HepG2 (cell line): ENCODE results near the gene GNAL. TPM values are rescaled to one million over a fixed set of nuclear protein-coding genes. Genes with fewer than 3 reads are reported as not detected.

ENCODE experiments used
- ATAC-seq: fragments of 200-7000 bp; cut with Tn5 transposase; 3 replicates; pipeline ENCODE4 v1.9.1; 2020; ENCODE audit warnings: mild to moderate bottlenecking, moderate library complexity
- BruUV-seq: library from RNA; stranded (reverse); fragments of 400-500 nt; replicated peaks from 2 replicates; lab custom pipeline; 2021; lab: Mats Ljungman, UMichigan
- CTCF ChIA-PET: fragments of 300-600 bp; formaldehyde crosslinking; extraction: SDS; loops from one replicate; lab custom pipeline; 2021; ENCODE audit warnings: low total read pairs, inconsistent platforms, low intra/inter-chr PET ratio; lab: Yijun Ruan, JAX
- POLR2A ChIA-PET: fragments of 350-600 bp; sonication (Branson Sonifier 250); formaldehyde crosslinking; loops from one replicate; lab custom pipeline; 2020; ENCODE audit warnings: antibody characterized with exemption, inconsistent platforms; lab: Yijun Ruan, JAX
- DNase-seq: peaks from one replicate; pipeline ENCODE4 v3.0.0-alpha.2; 2015; ENCODE audit warnings: low spot score
- FAIRE-seq: peaks from 3 replicates; lab custom pipeline; 2011; peaks lifted over from hg19 to GRCh38; lab: Jason Lieb, UNC
- H2AFZ ChIP-seq: one replicate; pipeline ENCODE4 v1.6.1; 2011; ENCODE audit warnings: low read length, inconsistent platforms
- H3K27ac ChIP-seq: fragments of 300-600 bp; 3 replicates; pipeline ENCODE4 v1.8.0; 2011; ENCODE audit warnings: mixed run types, mild to moderate bottlenecking, mixed read lengths, low read length, inconsistent platforms; ENCODE audit not compliant: insufficient read depth; ENCODE audit errors: extremely low read length
- H3K27me3 ChIP-seq, 2 experiments: fragments of 200-600 bp in 1 of 2; 2 replicates in 1 of 2; 3 replicates in 1 of 2; pipeline versions ENCODE4 v1.6.0 to v1.8.0; 2011; ENCODE audit warnings: low read length in 2 of 2, mild to moderate bottlenecking in 2 of 2, moderate library complexity in 2 of 2, inconsistent platforms in 1 of 2; ENCODE audit not compliant: insufficient read depth in 2 of 2, control insufficient read depth in 1 of 2
- H3K36me3 ChIP-seq, 2 experiments: fragments of 200-600 bp in 1 of 2; replicated peaks in 1 of 2; 2 replicates in 1 of 2; 3 replicates in 1 of 2; pipeline versions ENCODE4 v1.5.1 to v1.8.0; 2011; ENCODE audit warnings: low read length in 2 of 2, inconsistent platforms in 1 of 2; ENCODE audit not compliant: insufficient read depth in 2 of 2, control insufficient read depth in 1 of 2
- H3K4me1 ChIP-seq: 2 replicates; pipeline ENCODE4 v1.5.1; 2012; ENCODE audit warnings: low read length, inconsistent platforms; ENCODE audit not compliant: insufficient read depth
- H3K4me2 ChIP-seq: 2 replicates; pipeline ENCODE4 v1.6.0; 2011; ENCODE audit warnings: low read depth, low read length, inconsistent platforms
- H3K4me3 ChIP-seq, 3 experiments: fragments of 200-600 bp in 1 of 3; sonication (generic), shearing (Covaris generic) in 1 of 3; replicated peaks in 1 of 3; 2 replicates each; pipeline ENCODE4 v1.5.1; 2011 to 2016; ENCODE audit warnings: low read length in 3 of 3, inconsistent platforms in 2 of 3, low read depth in 2 of 3, mild to moderate bottlenecking in 2 of 3, control low read depth in 1 of 3, mixed read lengths in 1 of 3; ENCODE audit not compliant: insufficient read depth in 1 of 3
- H3K79me2 ChIP-seq: one replicate; pipeline ENCODE4 v1.6.1; 2011; ENCODE audit warnings: low read length, inconsistent platforms; ENCODE audit not compliant: insufficient read depth
- H3K9ac ChIP-seq: 2 replicates; pipeline ENCODE4 v1.6.0; 2011; ENCODE audit warnings: mild to moderate bottlenecking, low read depth, low read length, inconsistent platforms; ENCODE audit not compliant: insufficient read depth
- H3K9me3 ChIP-seq: 2 replicates; pipeline ENCODE4 v1.5.1; 2012; ENCODE audit warnings: mild to moderate bottlenecking, low read length
- H4K20me1 ChIP-seq: 2 replicates; pipeline ENCODE4 v1.6.0; 2011; ENCODE audit warnings: inconsistent platforms, mild to moderate bottlenecking, low read length, moderate library complexity; ENCODE audit not compliant: insufficient read depth
- ARID5B ChIP-seq: IDR thresholded peaks from 2 replicates; pipeline ENCODE4 v1.4.0; 2020; ENCODE audit warnings: mild to moderate bottlenecking, missing genetic modification reagents
- CBX5 ChIP-seq: sonication (generic); formaldehyde crosslinking; IDR thresholded peaks from 2 replicates; pipeline ENCODE4 v1.4.0; 2020; ENCODE audit warnings: missing genetic modification reagents, borderline replicate concordance
- CEBPG ChIP-seq: IDR thresholded peaks from 2 replicates; pipeline ENCODE4 v1.6.1; 2016
- ETV5 ChIP-seq: IDR thresholded peaks from 2 replicates; pipeline ENCODE4 v1.6.1; 2018; ENCODE audit warnings: missing biosample characterization, missing genetic modification reagents, inconsistent platforms, borderline replicate concordance
- FOSL2 ChIP-seq: sonication (generic); formaldehyde crosslinking; IDR thresholded peaks from 2 replicates; pipeline ENCODE4 v1.4.0; 2020; ENCODE audit warnings: missing genetic modification reagents
- HDAC2 ChIP-seq: sonication (generic); formaldehyde crosslinking; IDR thresholded peaks from 2 replicates; pipeline ENCODE4 v1.4.0; 2020; ENCODE audit warnings: missing genetic modification reagents
- MIER3 ChIP-seq: IDR thresholded peaks from 2 replicates; pipeline ENCODE4 v1.6.1; 2016; ENCODE audit warnings: missing compliant biosample characterization, borderline replicate concordance
- MIXL1 ChIP-seq: IDR thresholded peaks from 2 replicates; pipeline ENCODE4 v1.6.1; 2016
- NCOA2 ChIP-seq: sonication (generic); formaldehyde crosslinking; IDR thresholded peaks from 2 replicates; pipeline ENCODE4 v1.8.0; 2022; ENCODE audit warnings: inconsistent platforms
- RXRB ChIP-seq: IDR thresholded peaks from 2 replicates; pipeline ENCODE4 v1.6.1; 2016; ENCODE audit warnings: borderline replicate concordance, missing genetic modification reagents, missing compliant biosample characterization
- SALL1 ChIP-seq: sonication (generic); formaldehyde crosslinking; IDR thresholded peaks from 2 replicates; pipeline ENCODE4 v1.8.0; 2022; ENCODE audit warnings: mild to moderate bottlenecking, missing genetic modification reagents
- SAP130 ChIP-seq: IDR thresholded peaks from 2 replicates; pipeline ENCODE4 v1.6.1; 2016; ENCODE audit warnings: low read depth
- TBX3 ChIP-seq: fragments of 450-650 bp; IDR thresholded peaks from 2 replicates; pipeline ENCODE4 v1.6.1; 2017; ENCODE audit warnings: antibody characterized with exemption, mild to moderate bottlenecking, inconsistent platforms, borderline replicate concordance
- XRCC5 ChIP-seq: fragments of 200-400 bp; formaldehyde crosslinking; optimal IDR thresholded peaks from 2 replicates; pipeline ENCODE3; 2017; ENCODE audit warnings: mild to moderate bottlenecking, low read length
- ZGPAT ChIP-seq: IDR thresholded peaks from 2 replicates; pipeline ENCODE4 v1.6.1; 2016; ENCODE audit warnings: mild to moderate bottlenecking
- ZMYM4 ChIP-seq: sonication (generic); formaldehyde crosslinking; IDR thresholded peaks from 2 replicates; pipeline ENCODE4 v1.8.1; 2023; ENCODE audit warnings: mild to moderate bottlenecking, missing genetic modification reagents
- ZNF20 ChIP-seq: sonication (generic); formaldehyde crosslinking; IDR thresholded peaks from 2 replicates; pipeline ENCODE4 v1.4.0; 2020; ENCODE audit warnings: mild to moderate bottlenecking, moderate library complexity, missing genetic modification reagents
- ZNF354B ChIP-seq: sonication (generic); formaldehyde crosslinking; IDR thresholded peaks from 2 replicates; pipeline ENCODE4 v1.8.0; 2022; ENCODE audit warnings: mild to moderate bottlenecking, missing genetic modification reagents
- ZNF546 ChIP-seq: sonication (generic); formaldehyde crosslinking; conservative IDR thresholded peaks from 2 replicates; pipeline ENCODE4 v1.8.1; 2023; ENCODE audit warnings: mild to moderate bottlenecking, missing genetic modification reagents
- ZSCAN20 ChIP-seq: sonication (generic); formaldehyde crosslinking; IDR thresholded peaks from 2 replicates; pipeline ENCODE4 v1.4.0; 2020; ENCODE audit warnings: missing genetic modification reagents, mild to moderate bottlenecking, borderline replicate concordance
- WGBS: methylation state at CpG from one replicate; pipeline ENCODE4 v1.1.6; 2017; ENCODE audit warnings: low lambda C conversion rate; 5-methylcytosine and 5-hydroxymethylcytosine counted together
- in situ Hi-C: cut with HindIII; loops from 2 replicates; pipeline ENCODE4 v1.10.0; 2017; ENCODE audit warnings: low pct_unique_long_range_greater_than_20kb; ENCODE audit not compliant: extremely low pct_ligation_motif_present
- intact Hi-C: fragments of 100-400 bp; cut with micrococcal nuclease; formaldehyde crosslinking; loops from one replicate; pipeline ENCODE4 v1.10.0; 2022; ENCODE audit not compliant: unreplicated experiment
- polyA plus RNA-seq, 8 experiments: library from polyadenylated mRNA; depleted of rRNA in 3 of 8; stranded (reverse) in 7 of 8; unstranded in 1 of 8; fragments of >200 nt; fragmentation: Illumina TruSeq in 4 of 8; extraction: Trizol in 4 of 8; gene quantifications; 2 replicates each; pipeline versions ENCODE4 v1.2.1 to v1.2.3, GENCODE V29; 2011 to 2016; ENCODE audit warnings: low read depth in 4 of 8, missing spikeins in 1 of 8, mixed read lengths in 1 of 8; ENCODE audit not compliant: insufficient read depth in 1 of 8
- total RNA-seq, 5 experiments: library from RNA; depleted of rRNA; stranded (reverse); fragments of >200 nt; fragmentation: Illumina TruSeq; extraction: Trizol; gene quantifications; 2 replicates each; pipeline ENCODE4 v1.2.3, GENCODE V29; 2016; ENCODE audit warnings: low read depth in 1 of 5

Gene GNAL
- total and polyA plus RNA-seq, 2 of the 13 experiments (the other 11 are each of a cell fraction or from before 2014, with no cell fraction given), result 0.87 to 1.4 TPM

- no peaks in the 10 kb centered on the region; a peak in 2 of 5 replicates for H3K36me3 ChIP-seq
- WGBS, result 28% methylated on average over 20 of the region's 22 CpGs
- TF ChIP-seq ZSCAN20 (no peak), ZMYM4 (CRISPR knock-in tag) (peak; percentile 42; the same call in 1 of the 2 replicates), CEBPG (0 out of 2 replicates have a peak, but pooled peaks have one; percentile 34), SAP130 (CRISPR knock-in tag) (peak; percentile 58), MIXL1 (CRISPR knock-in tag) (peak; percentile 69; the same call in 1 of the 2 replicates), NCOA2 (CRISPR knock-in tag) (peak; percentile 66), SALL1 (peak; percentile 39; the same call in 1 of the 2 replicates), TBX3 (0 out of 2 replicates have a peak, but pooled peaks have one; percentile 12), XRCC5 (peak; percentile 32), MIER3 (CRISPR knock-in tag) (0 out of 2 replicates have a peak, but pooled peaks have one; percentile 21), ZGPAT (CRISPR knock-in tag) (peak; percentile 19; the same call in 1 of the 2 replicates), RXRB (peak; percentile 31; the same call in 1 of the 2 replicates), ZNF20 (CRISPR knock-in tag) (no peak), CBX5 (CRISPR knock-in tag) (0 out of 2 replicates have a peak, but pooled peaks have one; percentile 22), ARID5B (CRISPR knock-in tag) (peak; percentile 57), ZNF546 (CRISPR knock-in tag) (no peak), ZNF354B (CRISPR knock-in tag) (no peak), ETV5 (CRISPR knock-in tag) (peak; percentile 21; the same call in 1 of the 2 replicates), FOSL2 (CRISPR knock-in tag) (peak; percentile 24; the same call in 1 of the 2 replicates), HDAC2 (CRISPR knock-in tag) (0 out of 2 replicates have a peak, but pooled peaks have one; percentile 50)
Observed at GRCh38 chr18:11885278-11885947, 196.3 kb downstream of the GNAL start.

More at GRCh38 chr18:11885278-11885947, 196.3 kb downstream of the GNAL start:
- H3K4me2 ChIP-seq, result peak overlapping the region; percentile 59
- FAIRE-seq (peak; percentile 94), DNase-seq (peak; percentile 73), ATAC-seq (peak; percentile 97)
- CTCF ChIA-PET, result no interaction called here
- no peak overlapping the region for H3K9ac ChIP-seq
- H3K27ac ChIP-seq, result peak overlapping the region; percentile 42
- in situ Hi-C loops (no loop called here), intact Hi-C loops (no loop called here)
- no peaks in the 10 kb centered on the region for H3K9me3 ChIP-seq
- H3K27me3 ChIP-seq, result no peaks in the 10 kb centered on the region
- H2AFZ ChIP-seq, result no peak overlapping the region
- POLR2A ChIA-PET, result interaction anchor here (0.8 to 1.5 kb wide), 7 partner anchors 20 to 110 kb away, joined by 3 to 7 read pairs (median 4); partner anchors contain the start of genes IMPA2 and MPPE1
- H3K4me3 ChIP-seq, result peak overlapping the region in 2 of 3 experiments; percentile 18 to 22; a peak in 2 of 6 replicates
- H3K4me1 ChIP-seq, result peaks cover 56% of the 10 kb centered on the region
- H4K20me1 ChIP-seq, result no peaks in the 10 kb centered on the region
- BruUV-seq, result no TSS peak
- H3K79me2 ChIP-seq, result no peaks in the 10 kb centered on the region
